BE2C (cell line): Measurements from ENCODE around the gene ERC1.

ENCODE experiments used
- DNase-seq: peaks from one replicate; pipeline ENCODE4 v3.0.0-alpha.2; 2020
- H3K27me3 ChIP-seq: fragments of 250-450 bp; sonication (Bioruptor Pico); 2 replicates; pipeline ENCODE4 v1.5.1; 2020; ENCODE audit warnings: mild to moderate bottlenecking
- H3K36me3 ChIP-seq: fragments of 250-450 bp; sonication (Bioruptor Pico); 2 replicates; pipeline ENCODE4 v1.5.1; 2020; ENCODE audit warnings: mild to moderate bottlenecking
- H3K4me1 ChIP-seq: fragments of 250-450 bp; sonication (Bioruptor Pico); 2 replicates; pipeline ENCODE4 v1.5.1; 2020
- H3K4me3 ChIP-seq: 2 replicates; pipeline ENCODE4 v1.5.1; 2011; ENCODE audit warnings: low read depth, low read length
- H3K9me3 ChIP-seq: fragments of 250-450 bp; sonication (Bioruptor Pico); 2 replicates; pipeline ENCODE4 v1.5.1; 2020
- TF ChIP-seq, protein P1 (sequence below): IDR thresholded peaks from 2 replicates; pipeline ENCODE4 v1.5.1; 2012; ENCODE audit warnings: mild to moderate bottlenecking, low read depth, low read length

The ERC1 gene

DNA sequence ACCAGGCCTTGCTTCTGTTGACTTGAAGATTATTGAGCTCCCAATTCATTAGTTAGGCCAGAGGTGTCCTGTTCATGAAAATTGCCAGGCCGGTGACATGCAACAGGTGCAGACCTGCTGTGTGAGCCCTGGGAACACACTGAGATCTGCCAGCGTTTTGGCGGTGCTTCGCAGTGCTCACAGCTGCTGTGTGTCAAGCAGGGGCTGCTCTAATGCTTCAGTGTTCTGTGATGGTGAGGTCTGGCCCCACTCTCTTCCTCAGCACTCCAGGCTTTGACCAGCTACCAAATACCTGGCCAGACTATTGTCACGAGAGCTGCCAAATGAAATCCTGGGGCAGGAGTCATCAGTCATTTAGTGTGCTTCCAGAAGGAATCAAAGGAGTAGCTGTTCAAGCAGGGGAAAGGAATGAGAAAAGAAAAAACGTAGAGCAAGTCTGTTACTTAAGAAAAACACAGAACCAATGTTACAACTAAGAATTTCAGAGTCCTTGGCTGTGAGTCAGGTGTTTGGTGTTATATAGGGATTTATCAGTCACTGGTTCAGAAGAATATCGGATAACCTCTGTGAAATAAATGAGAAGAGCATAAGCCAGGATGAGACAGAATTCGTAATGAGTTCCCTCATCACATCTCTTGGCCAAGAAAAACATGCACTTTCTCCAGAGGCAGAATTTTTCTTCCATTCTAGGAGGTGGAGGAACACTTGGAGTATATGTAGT, 452.6 kb downstream of the ERC1 start:
- Histone ChIP-seq H3K27me3 (no peaks in the 10 kb centered on the region), H3K4me1 (no peaks in the 10 kb centered on the region), H3K9me3 (no peaks in the 10 kb centered on the region), H3K36me3 (no peaks in the 10 kb centered on the region), H3K4me3 (no peak overlapping the region)
- DNase-seq: no peak
- TF ChIP-seq, protein P1, sequence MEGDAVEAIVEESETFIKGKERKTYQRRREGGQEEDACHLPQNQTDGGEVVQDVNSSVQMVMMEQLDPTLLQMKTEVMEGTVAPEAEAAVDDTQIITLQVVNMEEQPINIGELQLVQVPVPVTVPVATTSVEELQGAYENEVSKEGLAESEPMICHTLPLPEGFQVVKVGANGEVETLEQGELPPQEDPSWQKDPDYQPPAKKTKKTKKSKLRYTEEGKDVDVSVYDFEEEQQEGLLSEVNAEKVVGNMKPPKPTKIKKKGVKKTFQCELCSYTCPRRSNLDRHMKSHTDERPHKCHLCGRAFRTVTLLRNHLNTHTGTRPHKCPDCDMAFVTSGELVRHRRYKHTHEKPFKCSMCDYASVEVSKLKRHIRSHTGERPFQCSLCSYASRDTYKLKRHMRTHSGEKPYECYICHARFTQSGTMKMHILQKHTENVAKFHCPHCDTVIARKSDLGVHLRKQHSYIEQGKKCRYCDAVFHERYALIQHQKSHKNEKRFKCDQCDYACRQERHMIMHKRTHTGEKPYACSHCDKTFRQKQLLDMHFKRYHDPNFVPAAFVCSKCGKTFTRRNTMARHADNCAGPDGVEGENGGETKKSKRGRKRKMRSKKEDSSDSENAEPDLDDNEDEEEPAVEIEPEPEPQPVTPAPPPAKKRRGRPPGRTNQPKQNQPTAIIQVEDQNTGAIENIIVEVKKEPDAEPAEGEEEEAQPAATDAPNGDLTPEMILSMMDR: no peak

DNA sequence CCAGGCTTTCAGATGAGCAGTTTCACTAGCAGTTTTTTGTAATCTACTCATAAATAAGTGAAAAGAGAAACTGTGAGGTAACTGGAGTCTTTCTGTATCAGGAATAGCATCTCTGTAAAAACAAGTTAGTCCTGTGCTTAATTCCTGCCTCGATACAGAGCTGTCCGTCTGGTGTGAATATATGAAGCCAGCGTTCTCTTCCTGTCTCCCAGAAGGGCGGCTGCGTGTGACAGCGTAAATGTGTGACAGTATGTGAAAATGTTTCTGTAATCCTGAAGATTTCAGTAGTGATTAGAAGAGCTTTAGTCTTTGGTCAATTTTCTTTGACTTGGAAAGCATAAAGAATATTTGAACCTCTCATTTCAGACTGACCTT, 453.1 kb downstream of the ERC1 start:
- no peak for DNase-seq
- H3K4me3 ChIP-seq: no peak overlapping the region
- TF ChIP-seq, protein P1: no peak

DNA sequence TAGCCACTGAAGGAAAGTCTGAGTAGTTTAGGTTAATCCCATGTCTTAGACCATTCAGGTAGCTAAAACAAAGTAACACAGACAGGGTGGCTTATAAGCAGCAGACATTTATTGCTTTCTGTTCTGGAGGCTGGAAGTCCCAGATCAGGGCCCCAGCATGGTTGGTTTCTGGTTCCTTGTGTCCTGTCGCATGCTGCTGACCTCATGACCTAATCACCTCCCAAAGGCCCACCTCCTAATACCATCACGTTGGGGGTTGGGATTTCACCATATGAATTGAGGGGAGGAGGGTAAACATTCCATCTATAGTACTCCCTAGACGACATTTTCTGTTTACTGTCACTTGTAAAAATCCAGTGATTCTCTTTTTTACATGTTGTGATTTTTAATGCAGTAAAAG, 454.8 kb downstream of the ERC1 start:
- H3K4me1 ChIP-seq: no peaks in the 10 kb centered on the region
- no peak for DNase-seq
- H3K36me3 ChIP-seq: no peaks in the 10 kb centered on the region
- H3K4me3 ChIP-seq: no peak overlapping the region
- no peaks in the 10 kb centered on the region for H3K27me3 ChIP-seq
- no peaks in the 10 kb centered on the region for H3K9me3 ChIP-seq
- TF ChIP-seq, protein P1: no peak

More for the DNA sequence above, 453.1 kb downstream of the ERC1 start:
- Histone ChIP-seq H3K27me3 (no peaks in the 10 kb centered on the region), H3K9me3 (no peaks in the 10 kb centered on the region), H3K36me3 (no peaks in the 10 kb centered on the region), H3K4me1 (no peaks in the 10 kb centered on the region)

DNA sequence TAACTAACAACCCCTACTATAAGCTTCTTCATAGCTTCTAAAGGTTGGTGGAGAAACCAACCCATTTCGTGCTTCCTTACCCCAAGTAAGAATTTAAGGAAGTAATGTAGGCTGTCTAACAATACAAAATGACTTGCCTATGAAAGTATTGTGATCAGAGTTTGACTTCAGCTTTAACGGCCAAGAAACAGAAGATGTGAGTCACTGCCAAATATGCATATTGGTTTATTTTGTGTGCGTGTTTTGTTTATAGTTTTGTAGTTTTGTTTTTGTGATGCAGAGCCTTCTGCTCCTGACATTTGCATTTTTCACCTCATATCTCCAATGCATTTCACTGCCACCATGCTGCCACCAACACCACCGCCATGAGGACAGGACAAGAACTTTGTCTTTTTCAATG, 457.3 kb downstream of the ERC1 start:
- H3K4me1 ChIP-seq: peaks cover 3% of the 10 kb centered on the region
- no peak for DNase-seq

DNA sequence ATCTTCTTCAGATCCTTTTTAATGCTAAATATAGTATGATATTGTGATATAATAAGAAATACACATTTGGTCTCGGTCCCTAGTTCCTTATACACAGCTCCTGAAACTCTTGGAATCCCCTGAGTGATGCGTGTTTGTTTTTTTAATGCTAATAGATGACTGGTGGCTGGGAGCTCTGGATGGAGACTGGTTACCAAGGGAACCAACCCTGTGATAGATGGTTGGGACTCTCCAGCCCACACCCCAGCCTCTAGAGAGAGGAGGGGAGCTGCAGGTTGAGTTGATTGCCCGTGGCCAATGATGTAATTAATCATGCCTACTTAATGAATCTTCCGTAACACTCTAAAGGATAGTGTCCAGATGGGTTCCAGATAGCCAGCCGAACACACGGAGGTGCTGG, 462.8 kb downstream of the ERC1 start:
- Histone ChIP-seq H3K4me3 (no peak overlapping the region), H3K36me3 (no peaks in the 10 kb centered on the region)
- DNase-seq: no peak

More for the DNA sequence above, 457.3 kb downstream of the ERC1 start:
- Histone ChIP-seq H3K9me3 (no peaks in the 10 kb centered on the region), H3K36me3 (no peaks in the 10 kb centered on the region), H3K4me3 (no peak overlapping the region), H3K27me3 (no peaks in the 10 kb centered on the region)
- TF ChIP-seq, protein P1: no peak

DNA sequence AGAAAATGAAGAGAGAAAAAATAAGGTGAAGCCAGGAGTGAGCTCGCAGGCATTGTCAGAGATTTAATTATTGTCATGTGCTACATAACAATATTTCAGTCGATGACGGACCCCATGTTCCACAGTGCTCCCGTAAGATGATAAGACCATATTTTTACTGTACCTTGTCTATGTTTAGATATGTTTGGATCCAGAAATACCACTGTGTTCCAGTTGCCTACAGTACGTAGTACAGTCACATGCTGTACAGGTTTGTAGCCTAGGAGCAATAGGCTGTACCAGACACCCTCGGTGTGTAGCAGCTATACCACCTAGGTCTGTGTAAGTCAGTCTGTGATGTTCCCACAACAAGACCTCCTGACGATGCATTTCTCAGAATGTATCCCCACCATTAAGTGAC, 465.9 kb downstream of the ERC1 start:
- Histone ChIP-seq H3K9me3 (no peaks in the 10 kb centered on the region), H3K4me1 (peaks cover under 1% of the 10 kb centered on the region), H3K27me3 (no peaks in the 10 kb centered on the region), H3K4me3 (no peak overlapping the region), H3K36me3 (no peaks in the 10 kb centered on the region)
- TF ChIP-seq, protein P1: no peak
- DNase-seq: no peak

More for the DNA sequence above, 462.8 kb downstream of the ERC1 start:
- Histone ChIP-seq H3K27me3 (no peaks in the 10 kb centered on the region), H3K4me1 (peaks cover 3% of the 10 kb centered on the region), H3K9me3 (no peaks in the 10 kb centered on the region)
- TF ChIP-seq, protein P1: no peak
